Myocyte (in vitro differentiated cells): Measurements from ENCODE around the gene KCNH8. TPM values are rescaled to one million over a fixed set of nuclear protein-coding genes. Genes with fewer than 3 reads are reported as not detected.

Experiments used
- DNase-seq: peaks from one replicate; pipeline ENCODE4 v3.0.0-alpha.2; 2012; ENCODE audit warnings: low read depth
- total RNA-seq: library from RNA; depleted of rRNA; stranded (reverse); fragments of >200 nt; gene quantifications from 2 replicates; pipeline ENCODE4 v1.2.3, GENCODE V29; 2014

KCNH8 gene
- total RNA-seq, 1 donor from 2014 or later = not detected

DNA sequence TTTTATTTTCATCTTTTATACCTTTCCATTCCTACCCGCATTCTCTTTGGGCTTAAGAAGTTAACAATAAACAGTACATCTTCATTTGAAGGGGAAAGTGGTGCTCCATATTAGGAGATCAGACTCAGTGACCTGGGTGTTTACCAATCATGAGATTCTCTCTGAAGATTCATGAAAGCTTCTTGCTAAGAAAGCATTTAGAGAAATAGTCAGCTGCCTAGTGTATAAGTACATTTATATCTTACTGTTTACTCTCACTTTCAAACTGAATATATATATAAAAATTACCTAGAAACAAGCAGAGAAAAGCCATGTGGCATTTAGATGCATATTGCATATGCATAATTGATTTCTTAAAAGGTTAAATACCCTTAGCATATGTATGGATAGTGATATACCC is 100.5 kb downstream of the KCNH8 start:
- no peak for DNase-seq

- no peak for DNase-seq
Observed at GRCh38 chr3:19250959-19251610, 102.8 kb downstream of the KCNH8 start.

DNA sequence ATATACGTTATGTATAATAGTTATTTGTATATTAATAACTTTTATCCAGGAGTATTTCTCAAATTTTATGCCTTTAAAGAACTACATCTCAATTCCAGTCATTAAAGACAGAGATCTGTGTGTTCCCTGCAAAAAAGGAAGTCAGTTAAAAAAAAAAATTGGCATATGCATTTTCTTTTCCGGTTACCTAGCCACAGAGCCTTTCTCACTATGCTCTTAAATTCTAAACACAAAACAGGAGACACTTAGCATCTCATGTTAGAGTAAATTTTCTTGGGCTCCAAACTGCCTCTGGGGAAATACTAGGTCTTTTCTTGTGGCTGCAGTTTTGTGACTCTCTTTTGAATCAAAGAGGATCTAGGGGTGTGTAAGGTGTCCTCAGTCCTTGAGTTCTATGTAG is 105.9 kb downstream of the KCNH8 start:
- no peak for DNase-seq

GRCh38 chr3:19254784-19255338 is 106.6 kb downstream of the KCNH8 start:
- no peak for DNase-seq

DNA sequence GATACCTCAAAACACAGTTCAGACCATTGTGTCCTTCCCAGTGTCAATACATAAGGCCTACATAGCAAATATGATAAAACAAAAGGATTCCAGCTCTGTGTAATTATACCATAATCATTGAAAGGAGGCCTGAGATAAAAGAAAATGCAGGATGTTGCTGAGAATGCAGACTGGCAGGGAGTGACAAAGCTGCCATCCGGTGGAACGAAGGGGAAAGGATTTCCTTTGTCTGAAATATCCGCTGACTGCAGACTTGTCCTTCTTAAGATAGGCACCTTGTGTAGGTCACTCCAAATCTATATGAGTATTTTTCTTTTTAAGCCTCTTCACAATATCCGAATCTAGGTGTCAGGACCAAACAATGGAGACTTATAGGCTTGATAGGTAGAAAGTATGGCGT is 108.0 kb downstream of the KCNH8 start:
- DNase-seq = no peak

GRCh38 chr3:19263606-19264005 is 115.3 kb downstream of the KCNH8 start:
- DNase-seq = no peak

GRCh38 chr3:19264424-19264823 is 116.1 kb downstream of the KCNH8 start:
- DNase-seq = no peak

- no peak for DNase-seq
Observed at GRCh38 chr3:19267040-19267439, 118.7 kb downstream of the KCNH8 start.

DNA sequence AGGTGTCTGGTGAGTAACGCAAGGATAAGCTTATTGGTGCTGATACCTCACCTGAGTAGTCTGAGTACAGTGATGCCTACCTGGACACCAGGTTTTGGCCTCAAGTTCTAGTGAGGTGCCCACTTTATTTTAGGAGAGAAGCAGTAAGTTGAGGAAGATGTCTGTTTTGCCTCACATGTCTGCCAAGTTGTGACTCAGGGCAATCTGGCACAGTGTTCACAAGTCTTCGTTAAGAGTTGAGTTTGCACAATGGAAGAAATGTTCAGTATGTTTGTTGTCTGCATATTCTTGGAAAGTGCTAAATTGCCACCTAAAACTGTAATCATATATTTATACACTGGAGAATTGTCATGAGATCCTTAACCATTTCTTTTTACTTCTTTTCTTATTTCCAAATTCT is 122.2 kb downstream of the KCNH8 start:
- DNase-seq = no peak

DNA sequence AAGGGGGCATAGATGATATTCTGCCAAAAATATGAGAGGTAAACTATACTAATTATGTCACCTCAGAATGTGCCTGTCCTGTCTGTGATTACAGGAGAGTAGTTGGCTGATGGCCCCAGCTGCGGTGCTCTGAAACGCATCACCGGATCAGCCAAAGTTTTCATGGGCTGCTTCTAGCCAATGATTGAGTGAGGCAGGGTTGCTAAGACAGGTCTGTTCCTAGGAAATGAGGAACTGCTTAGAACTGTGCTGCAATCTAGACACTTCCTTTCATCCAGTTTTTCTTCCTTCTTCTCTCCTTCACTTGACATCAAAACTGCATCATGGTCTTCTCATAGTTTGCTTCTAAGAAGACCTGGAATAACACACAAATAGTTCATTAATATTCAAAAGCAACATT is 124.0 kb downstream of the KCNH8 start:
- DNase-seq = no peak

GRCh38 chr3:19273091-19273490 is 124.8 kb downstream of the KCNH8 start:
- DNase-seq = no peak

DNA sequence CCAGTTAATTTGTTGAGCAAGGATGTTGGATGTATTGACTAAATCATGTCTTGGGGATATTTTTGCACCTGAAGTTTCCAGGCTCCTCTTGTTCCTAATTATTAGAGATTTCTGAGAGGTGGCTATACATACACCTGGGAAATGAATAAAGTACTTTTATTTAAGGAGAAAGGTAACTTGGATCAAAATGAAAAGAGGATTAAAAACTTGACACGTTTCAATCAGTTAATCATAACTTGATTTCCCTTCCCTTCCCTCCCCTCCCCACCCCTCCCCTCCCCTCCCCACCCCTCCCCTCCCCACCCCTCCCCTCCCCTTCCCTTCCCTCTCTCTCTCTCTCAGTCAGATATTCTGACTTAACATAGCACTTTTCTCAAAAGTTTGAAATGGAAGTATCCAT is 126.3 kb downstream of the KCNH8 start:
- DNase-seq = no peak

GRCh38 chr3:19284974-19285373 is 136.7 kb downstream of the KCNH8 start:
- DNase-seq = no peak

DNA sequence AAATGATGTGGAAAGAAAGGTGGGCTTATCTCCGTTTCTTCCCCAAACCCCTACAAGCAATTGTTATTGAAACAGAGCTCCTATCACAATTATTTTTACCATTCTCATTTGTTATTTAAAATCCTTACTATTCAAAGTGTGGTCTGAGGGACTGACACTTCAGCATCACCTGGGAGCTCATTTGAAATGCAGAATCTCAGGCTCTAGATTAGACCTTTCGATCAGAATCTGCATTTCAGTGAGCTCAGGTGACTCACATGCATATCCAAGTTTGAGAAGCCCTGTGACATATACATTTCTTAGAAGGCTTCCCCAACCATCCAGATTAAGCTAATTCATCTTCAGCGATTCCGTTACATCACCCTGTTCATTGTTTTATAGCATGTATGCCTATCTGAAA is 145.0 kb downstream of the KCNH8 start:
- no peak for DNase-seq

DNA sequence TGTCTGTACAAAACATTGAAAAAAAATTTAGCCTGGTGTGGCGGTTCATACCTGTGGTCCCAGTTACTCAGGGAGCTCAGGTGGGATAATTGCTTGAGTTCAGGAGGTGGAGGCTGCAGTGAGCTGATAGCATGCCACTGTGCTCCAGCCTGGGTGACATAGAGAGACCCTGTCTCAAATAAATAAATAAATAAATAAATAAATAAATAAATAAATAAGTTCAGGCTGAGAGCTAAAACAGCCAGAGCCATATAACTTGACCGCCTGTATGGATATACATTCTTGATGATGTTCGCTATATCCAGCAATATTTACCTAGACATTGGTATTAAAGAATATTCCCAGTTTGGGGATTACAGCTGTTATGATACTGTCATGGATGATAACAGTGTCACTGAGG is 146.9 kb downstream of the KCNH8 start:
- DNase-seq = no peak

DNA sequence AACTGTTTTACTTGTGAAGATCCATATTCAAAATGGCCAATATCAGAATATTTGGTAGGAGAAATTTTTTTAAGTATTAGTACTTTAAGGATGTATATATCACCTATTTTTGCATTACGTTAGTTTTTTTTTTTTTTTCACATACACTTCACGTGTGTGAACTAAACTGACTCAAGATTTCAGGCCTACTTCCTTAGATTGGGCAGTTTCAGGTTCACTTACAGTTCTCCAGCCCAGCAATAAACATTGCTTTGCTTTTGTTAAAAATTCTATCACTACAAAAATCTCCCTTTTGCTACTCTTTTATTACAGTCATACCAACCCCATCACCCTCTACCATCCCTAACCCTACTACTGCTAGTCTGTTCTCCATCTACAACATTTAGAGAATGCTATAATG is 183.6 kb downstream of the KCNH8 start:
- DNase-seq = no peak

DNA sequence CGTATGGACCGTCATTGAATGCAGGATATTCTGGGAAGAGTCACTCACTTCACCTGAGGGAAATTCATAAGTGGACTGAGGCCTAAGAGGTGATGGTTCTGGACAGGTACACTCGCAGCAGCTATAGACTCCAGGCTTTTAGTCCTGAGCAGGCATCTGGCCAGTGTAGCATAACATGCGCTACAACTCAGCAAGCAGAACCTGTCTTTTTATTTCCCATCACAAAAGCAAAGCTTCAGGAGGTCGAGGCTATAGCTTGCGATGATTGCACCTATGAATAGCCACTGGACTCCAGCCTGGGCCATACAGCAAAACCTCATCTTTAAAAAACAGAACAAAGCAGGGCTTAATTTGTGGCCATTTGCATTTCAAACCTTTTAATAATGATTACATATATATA is 185.8 kb downstream of the KCNH8 start:
- DNase-seq = no peak

DNA sequence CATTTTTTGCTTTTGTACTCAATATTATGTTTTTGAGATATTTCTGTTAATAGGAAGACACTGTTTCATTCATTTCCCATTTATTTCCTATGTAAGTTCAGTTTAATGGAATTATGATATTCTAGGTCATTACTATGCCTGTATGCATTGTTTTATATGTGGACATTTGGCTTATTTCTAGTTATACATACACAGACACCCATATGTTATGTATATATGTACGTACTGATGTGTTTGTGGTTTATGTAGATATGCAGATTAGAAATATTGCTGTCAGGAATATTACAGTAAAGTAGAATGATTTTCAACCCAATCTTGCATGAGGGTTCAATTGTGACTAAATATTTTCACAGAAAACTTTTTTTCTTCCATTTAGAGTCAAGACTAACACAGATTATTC is 190.5 kb downstream of the KCNH8 start:
- DNase-seq = no peak

GRCh38 chr3:19342389-19342788 is 194.1 kb downstream of the KCNH8 start:
- DNase-seq = no peak

DNA sequence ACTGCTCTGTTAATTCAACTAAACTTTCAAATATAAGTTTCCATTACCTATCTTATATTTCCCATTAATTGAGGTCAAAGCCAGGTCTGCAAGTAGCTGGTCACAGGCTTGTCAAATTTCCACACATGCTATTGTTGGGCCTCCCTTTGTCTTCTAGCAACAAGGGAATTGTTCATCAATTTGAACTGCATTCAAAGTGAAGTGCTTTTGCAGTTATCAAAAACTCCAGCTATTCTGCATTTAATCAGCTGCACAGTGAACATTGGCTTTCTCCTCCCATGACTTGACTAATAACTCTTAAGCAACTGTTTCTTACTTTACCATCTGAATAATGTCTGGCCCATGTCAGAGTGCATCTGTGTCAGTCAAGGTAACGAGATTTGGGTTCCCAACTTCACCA is 198.4 kb downstream of the KCNH8 start:
- DNase-seq = no peak

DNA sequence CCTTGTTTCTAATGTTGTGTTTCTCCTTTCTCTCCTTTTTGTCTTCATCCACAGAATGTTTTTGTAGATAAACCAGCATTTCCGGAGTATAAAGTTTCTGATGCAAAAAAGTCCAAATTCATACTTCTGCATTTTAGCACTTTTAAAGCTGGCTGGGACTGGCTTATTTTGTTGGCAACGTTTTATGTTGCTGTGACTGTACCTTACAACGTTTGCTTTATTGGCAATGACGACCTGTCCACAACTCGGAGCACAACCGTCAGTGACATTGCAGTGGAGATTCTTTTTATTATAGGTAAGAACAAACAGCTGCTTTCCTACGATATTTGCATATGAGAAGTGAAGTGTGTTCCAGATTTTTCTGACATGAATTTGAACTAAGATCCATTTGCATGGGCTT is 199.4 kb downstream of the KCNH8 start:
- DNase-seq = no peak

DNA sequence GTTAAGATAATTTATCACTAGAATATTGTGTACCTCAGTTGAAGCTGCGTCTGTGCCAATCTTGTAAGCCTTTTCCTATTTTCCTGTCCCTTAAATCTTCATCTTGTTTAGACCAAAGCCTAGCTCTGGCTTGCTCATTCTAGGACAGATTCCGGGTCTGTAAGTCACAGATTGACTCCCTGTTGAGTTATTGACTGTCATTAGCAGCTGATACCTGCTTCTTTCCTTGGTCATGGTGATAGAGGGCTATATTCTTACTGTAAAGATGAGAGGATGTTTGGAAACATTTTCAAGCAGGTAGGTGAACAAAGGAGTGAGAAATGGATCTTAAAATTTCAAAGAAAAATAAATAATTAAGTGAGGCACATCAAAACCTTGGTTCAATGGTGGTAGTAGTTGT is 200.2 kb downstream of the KCNH8 start:
- no peak for DNase-seq

- peak; percentile 5 for DNase-seq
Observed at GRCh38 chr3:19348941-19349564, 200.7 kb downstream of the KCNH8 start.
